HepG2 (cell line): ENCODE measurements around the gene SNRNP25. TPM values are rescaled to one million over a fixed set of nuclear protein-coding genes. Genes with fewer than 3 reads are reported as not detected.

Experiments used
- ATAC-seq: fragments of 200-7000 bp; cut with Tn5 transposase; 3 replicates; pipeline ENCODE4 v1.9.1; 2020; ENCODE audit warnings: mild to moderate bottlenecking, moderate library complexity
- BruUV-seq: library from RNA; stranded (reverse); fragments of 400-500 nt; replicated peaks from 2 replicates; lab custom pipeline; 2021; lab: Mats Ljungman, UMichigan
- CTCF ChIA-PET: fragments of 300-600 bp; formaldehyde crosslinking; extraction: SDS; loops from one replicate; lab custom pipeline; 2021; ENCODE audit warnings: low total read pairs, inconsistent platforms, low intra/inter-chr PET ratio; lab: Yijun Ruan, JAX
- POLR2A ChIA-PET: fragments of 350-600 bp; sonication (Branson Sonifier 250); formaldehyde crosslinking; loops from one replicate; lab custom pipeline; 2020; ENCODE audit warnings: antibody characterized with exemption, inconsistent platforms; lab: Yijun Ruan, JAX
- DNase-seq: peaks from one replicate; pipeline ENCODE4 v3.0.0-alpha.2; 2015; ENCODE audit warnings: low spot score
- FAIRE-seq: peaks from 3 replicates; lab custom pipeline; 2011; peaks lifted over from hg19 to GRCh38; lab: Jason Lieb, UNC
- H2AFZ ChIP-seq: one replicate; pipeline ENCODE4 v1.6.1; 2011; ENCODE audit warnings: low read length, inconsistent platforms
- H3K27ac ChIP-seq: fragments of 300-600 bp; 3 replicates; pipeline ENCODE4 v1.8.0; 2011; ENCODE audit warnings: mixed run types, mild to moderate bottlenecking, mixed read lengths, low read length, inconsistent platforms; ENCODE audit not compliant: insufficient read depth; ENCODE audit errors: extremely low read length
- H3K27me3 ChIP-seq, 2 experiments: fragments of 200-600 bp in 1 of 2; 2 replicates in 1 of 2; 3 replicates in 1 of 2; pipeline versions ENCODE4 v1.6.0 to v1.8.0; 2011; ENCODE audit warnings: low read length in 2 of 2, mild to moderate bottlenecking in 2 of 2, moderate library complexity in 2 of 2, inconsistent platforms in 1 of 2; ENCODE audit not compliant: insufficient read depth in 2 of 2, control insufficient read depth in 1 of 2
- H3K36me3 ChIP-seq, 2 experiments: fragments of 200-600 bp in 1 of 2; replicated peaks in 1 of 2; 2 replicates in 1 of 2; 3 replicates in 1 of 2; pipeline versions ENCODE4 v1.5.1 to v1.8.0; 2011; ENCODE audit warnings: low read length in 2 of 2, inconsistent platforms in 1 of 2; ENCODE audit not compliant: insufficient read depth in 2 of 2, control insufficient read depth in 1 of 2
- H3K4me1 ChIP-seq: 2 replicates; pipeline ENCODE4 v1.5.1; 2012; ENCODE audit warnings: low read length, inconsistent platforms; ENCODE audit not compliant: insufficient read depth
- H3K4me2 ChIP-seq: 2 replicates; pipeline ENCODE4 v1.6.0; 2011; ENCODE audit warnings: low read depth, low read length, inconsistent platforms
- H3K4me3 ChIP-seq, 3 experiments: fragments of 200-600 bp in 1 of 3; sonication (generic), shearing (Covaris generic) in 1 of 3; replicated peaks in 1 of 3; 2 replicates each; pipeline ENCODE4 v1.5.1; 2011 to 2016; ENCODE audit warnings: low read length in 3 of 3, inconsistent platforms in 2 of 3, low read depth in 2 of 3, mild to moderate bottlenecking in 2 of 3, control low read depth in 1 of 3, mixed read lengths in 1 of 3; ENCODE audit not compliant: insufficient read depth in 1 of 3
- H3K79me2 ChIP-seq: one replicate; pipeline ENCODE4 v1.6.1; 2011; ENCODE audit warnings: low read length, inconsistent platforms; ENCODE audit not compliant: insufficient read depth
- H3K9ac ChIP-seq: 2 replicates; pipeline ENCODE4 v1.6.0; 2011; ENCODE audit warnings: mild to moderate bottlenecking, low read depth, low read length, inconsistent platforms; ENCODE audit not compliant: insufficient read depth
- H3K9me3 ChIP-seq: 2 replicates; pipeline ENCODE4 v1.5.1; 2012; ENCODE audit warnings: mild to moderate bottlenecking, low read length
- H4K20me1 ChIP-seq: 2 replicates; pipeline ENCODE4 v1.6.0; 2011; ENCODE audit warnings: inconsistent platforms, mild to moderate bottlenecking, low read length, moderate library complexity; ENCODE audit not compliant: insufficient read depth
- FOXO1 ChIP-seq: sonication (generic); formaldehyde crosslinking; IDR thresholded peaks from 2 replicates; pipeline ENCODE4 v1.4.0; 2020; ENCODE audit warnings: missing genetic modification reagents
- KAT8 ChIP-seq: IDR thresholded peaks from 2 replicates; pipeline ENCODE4 v1.6.1; 2016; ENCODE audit warnings: missing genetic modification reagents, missing compliant biosample characterization
- PLRG1 ChIP-seq: fragments of 450-650 bp; conservative IDR thresholded peaks from 2 replicates; pipeline ENCODE4 v1.6.1; 2016
- SYNCRIP ChIP-seq: fragments of 200-400 bp; formaldehyde crosslinking; IDR thresholded peaks from 2 replicates; pipeline ENCODE4 v1.6.1; 2018; ENCODE audit warnings: mild to moderate bottlenecking, low read depth, low read length; ENCODE audit not compliant: insufficient read depth
- TGIF2 ChIP-seq: IDR thresholded peaks from 2 replicates; pipeline ENCODE4 v1.6.1; 2016; ENCODE audit warnings: control low read depth, missing compliant biosample characterization
- ZNF674 ChIP-seq: sonication (generic); formaldehyde crosslinking; IDR thresholded peaks from 2 replicates; pipeline ENCODE4 v1.5.0; 2020; ENCODE audit warnings: low read depth, mild to moderate bottlenecking, missing genetic modification reagents
- WGBS: methylation state at CpG from one replicate; pipeline ENCODE4 v1.1.6; 2017; ENCODE audit warnings: low lambda C conversion rate; 5-methylcytosine and 5-hydroxymethylcytosine counted together
- in situ Hi-C: cut with HindIII; loops from 2 replicates; pipeline ENCODE4 v1.10.0; 2017; ENCODE audit warnings: low pct_unique_long_range_greater_than_20kb; ENCODE audit not compliant: extremely low pct_ligation_motif_present
- intact Hi-C: fragments of 100-400 bp; cut with micrococcal nuclease; formaldehyde crosslinking; loops from one replicate; pipeline ENCODE4 v1.10.0; 2022; ENCODE audit not compliant: unreplicated experiment
- polyA plus RNA-seq, 8 experiments: library from polyadenylated mRNA; depleted of rRNA in 3 of 8; stranded (reverse) in 7 of 8; unstranded in 1 of 8; fragments of >200 nt; fragmentation: Illumina TruSeq in 4 of 8; extraction: Trizol in 4 of 8; gene quantifications; 2 replicates each; pipeline versions ENCODE4 v1.2.1 to v1.2.3, GENCODE V29; 2011 to 2016; ENCODE audit warnings: low read depth in 4 of 8, missing spikeins in 1 of 8, mixed read lengths in 1 of 8; ENCODE audit not compliant: insufficient read depth in 1 of 8
- total RNA-seq, 5 experiments: library from RNA; depleted of rRNA; stranded (reverse); fragments of >200 nt; fragmentation: Illumina TruSeq; extraction: Trizol; gene quantifications; 2 replicates each; pipeline ENCODE4 v1.2.3, GENCODE V29; 2016; ENCODE audit warnings: low read depth in 1 of 5
- TF ChIP-seq, protein P1 (sequence below): sonication (generic); formaldehyde crosslinking; IDR thresholded peaks from 2 replicates; pipeline ENCODE4 v1.8.0; 2022; ENCODE audit warnings: mild to moderate bottlenecking, missing genetic modification reagents
- TF ChIP-seq, protein P2 (sequence below): IDR thresholded peaks from 2 replicates; pipeline ENCODE4 v1.6.1; 2016

Gene SNRNP25
- total and polyA plus RNA-seq, 2 of the 13 experiments (the other 11 are each of a cell fraction or from before 2014, with no cell fraction given) = 34.1 to 97.4 TPM

DNA sequence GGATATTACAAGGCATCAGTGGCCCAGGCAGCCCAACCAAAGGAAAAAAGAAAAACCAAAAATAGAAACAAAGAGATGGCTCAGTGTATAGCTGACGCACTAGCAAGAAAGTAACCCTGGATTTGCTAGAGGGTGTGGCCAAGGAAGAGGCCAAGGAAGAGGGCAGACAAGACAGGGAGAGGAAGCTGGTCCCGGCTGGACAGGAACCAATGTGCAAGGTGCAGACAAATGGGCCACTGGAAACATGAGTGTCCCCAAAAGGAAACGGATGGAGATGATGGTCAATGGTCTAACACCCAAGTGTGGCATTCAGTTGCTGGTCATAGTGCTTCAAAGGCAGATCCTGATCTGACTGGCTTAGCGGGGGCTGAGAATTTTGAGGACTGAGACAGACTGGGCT is 10.9 kb upstream of the SNRNP25 start:
- DNase-seq = no peak
- peaks cover 30% of the 10 kb centered on the region for H3K4me1 ChIP-seq
- TF ChIP-seq SYNCRIP (no peak), TGIF2 (CRISPR knock-in tag) (no peak), KAT8 (CRISPR knock-in tag) (no peak), FOXO1 (CRISPR knock-in tag) (no peak), PLRG1 (no peak), ZNF674 (CRISPR knock-in tag) (no peak)
- TF ChIP-seq, protein P1, sequence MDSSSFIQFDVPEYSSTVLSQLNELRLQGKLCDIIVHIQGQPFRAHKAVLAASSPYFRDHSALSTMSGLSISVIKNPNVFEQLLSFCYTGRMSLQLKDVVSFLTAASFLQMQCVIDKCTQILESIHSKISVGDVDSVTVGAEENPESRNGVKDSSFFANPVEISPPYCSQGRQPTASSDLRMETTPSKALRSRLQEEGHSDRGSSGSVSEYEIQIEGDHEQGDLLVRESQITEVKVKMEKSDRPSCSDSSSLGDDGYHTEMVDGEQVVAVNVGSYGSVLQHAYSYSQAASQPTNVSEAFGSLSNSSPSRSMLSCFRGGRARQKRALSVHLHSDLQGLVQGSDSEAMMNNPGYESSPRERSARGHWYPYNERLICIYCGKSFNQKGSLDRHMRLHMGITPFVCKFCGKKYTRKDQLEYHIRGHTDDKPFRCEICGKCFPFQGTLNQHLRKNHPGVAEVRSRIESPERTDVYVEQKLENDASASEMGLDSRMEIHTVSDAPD = no peak
- TF ChIP-seq, protein P2, sequence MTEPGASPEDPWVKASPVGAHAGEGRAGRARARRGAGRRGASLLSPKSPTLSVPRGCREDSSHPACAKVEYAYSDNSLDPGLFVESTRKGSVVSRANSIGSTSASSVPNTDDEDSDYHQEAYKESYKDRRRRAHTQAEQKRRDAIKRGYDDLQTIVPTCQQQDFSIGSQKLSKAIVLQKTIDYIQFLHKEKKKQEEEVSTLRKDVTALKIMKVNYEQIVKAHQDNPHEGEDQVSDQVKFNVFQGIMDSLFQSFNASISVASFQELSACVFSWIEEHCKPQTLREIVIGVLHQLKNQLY (CRISPR knock-in tag) = no peak
- intact Hi-C loops (no loop called here), in situ Hi-C loops (no loop called here)
- ChIA-PET CTCF (no interaction called here), POLR2A (no interaction called here)
- no peak for ATAC-seq
- H4K20me1 ChIP-seq = no peaks in the 10 kb centered on the region
- H3K36me3 ChIP-seq = peaks cover 5 to 18% of the 10 kb centered on the region in 2 experiments; a peak in 3 of 5 replicates
- H3K79me2 ChIP-seq = no peaks in the 10 kb centered on the region
- H3K27me3 ChIP-seq = no peaks in the 10 kb centered on the region
- H2AFZ ChIP-seq = no peak overlapping the region
- no peak overlapping the region for H3K27ac ChIP-seq
- WGBS = 98% methylated on average over 3 of the region's 4 CpGs
- H3K4me3 ChIP-seq = no peak overlapping the region
- no peak overlapping the region for H3K4me2 ChIP-seq
- FAIRE-seq = no peak
- no peaks in the 10 kb centered on the region for H3K9me3 ChIP-seq
- no TSS peak for BruUV-seq
- H3K9ac ChIP-seq = no peak overlapping the region
